ENCODE results near the gene GALNT13.

- TF ChIP-seq CTCF (IDR thresholded peaks at IDR 0.05) (no peak), POLR2AphosphoS5 (IDR thresholded peaks at IDR 0.05) (no peak)
Observed at GRCh38 chr2:154449951-154450658, 578.4 kb downstream of the GALNT13 start.

Data from gastroesophageal sphincter (tissue), 3 donors.